Stimulated activated CD4-positive, alpha-beta T cell treated with anti-CD3 and anti-CD28 coated beads, Interleukin-1b, Interleukin-23, amount 100 ng/mL, for 4 hours (primary cell): ENCODE measurements around the gene DHX36.

Experiments used
- DNase-seq, 2 donors: peaks; one replicate each; pipeline ENCODE4 v3.0.0-alpha.2; 2020; ENCODE audit warnings: low read depth in 2 of 2

Gene DHX36

DNA sequence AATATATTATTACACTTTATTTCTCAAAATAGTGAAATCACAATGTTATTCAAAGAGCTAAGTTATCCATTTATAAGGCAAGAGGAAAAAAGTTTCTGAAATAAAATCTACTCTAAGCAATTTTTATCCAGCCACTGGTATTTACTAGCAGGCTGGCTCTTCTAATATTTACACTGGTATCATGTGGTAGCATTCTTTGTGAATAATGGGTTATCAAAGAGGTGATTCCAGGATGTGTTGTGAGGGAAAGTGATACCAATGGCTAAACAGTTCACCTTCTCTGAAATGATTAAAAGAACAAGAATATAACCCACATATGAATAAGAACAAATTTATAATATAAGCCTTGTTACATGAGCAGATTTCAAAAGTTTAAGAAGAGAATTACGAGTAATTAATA lies 44.1 kb downstream of the DHX36 start:
- DNase-seq, result no peak

- DNase-seq, result no peak
Measured at GRCh38 chr3:154275965-154276364, 48.3 kb downstream of the DHX36 start.

GRCh38 chr3:154275292-154275691 lies 49.0 kb downstream of the DHX36 start:
- DNase-seq, result no peak

GRCh38 chr3:154274348-154274747 lies 49.9 kb downstream of the DHX36 start:
- DNase-seq, result no peak

GRCh38 chr3:154273381-154273780 lies 50.9 kb downstream of the DHX36 start:
- no peak for DNase-seq

DNA sequence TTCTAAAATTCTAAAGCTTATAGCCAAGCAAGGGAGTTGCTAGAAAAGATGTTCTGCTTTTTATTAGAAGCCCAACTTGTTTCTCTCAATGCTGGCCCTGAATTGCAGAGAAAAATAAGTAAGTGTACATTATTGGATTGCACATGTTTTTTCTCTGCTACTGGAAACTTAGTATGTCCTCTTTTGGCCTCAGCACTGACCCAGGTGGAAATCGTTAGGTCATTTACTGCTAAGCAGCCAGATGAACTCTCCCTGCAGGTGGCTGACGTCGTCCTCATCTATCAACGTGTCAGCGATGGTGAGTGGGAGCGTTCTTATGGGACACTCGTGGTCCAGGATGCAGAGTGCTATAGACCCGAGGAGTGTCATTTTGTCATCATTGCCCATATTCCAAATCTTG lies 69.8 kb downstream of the DHX36 start:
- DNase-seq, result no peak

GRCh38 chr3:154252759-154253638 lies 71.3 kb downstream of the DHX36 start:
- DNase-seq, result peak; percentile 41 to 65

DNA sequence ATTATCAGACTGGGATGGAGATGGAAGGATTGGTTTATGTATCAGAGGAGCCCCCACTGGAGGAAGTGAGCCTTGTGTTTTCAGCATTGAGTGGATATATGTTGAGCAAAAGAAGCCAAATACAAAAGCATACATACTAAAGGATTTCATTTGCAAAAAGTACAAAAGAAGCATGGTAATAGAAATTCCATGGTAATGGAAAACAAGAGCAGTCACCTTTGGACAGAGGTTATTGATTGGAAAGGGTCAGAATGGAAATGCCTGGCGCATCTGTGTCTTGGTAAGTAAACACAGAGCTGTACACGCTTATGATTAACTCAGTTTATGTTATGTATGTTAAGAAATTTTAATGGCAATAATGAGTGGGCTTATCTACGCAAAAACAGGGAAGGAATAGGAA lies 72.7 kb downstream of the DHX36 start:
- DNase-seq, result no peak

DNA sequence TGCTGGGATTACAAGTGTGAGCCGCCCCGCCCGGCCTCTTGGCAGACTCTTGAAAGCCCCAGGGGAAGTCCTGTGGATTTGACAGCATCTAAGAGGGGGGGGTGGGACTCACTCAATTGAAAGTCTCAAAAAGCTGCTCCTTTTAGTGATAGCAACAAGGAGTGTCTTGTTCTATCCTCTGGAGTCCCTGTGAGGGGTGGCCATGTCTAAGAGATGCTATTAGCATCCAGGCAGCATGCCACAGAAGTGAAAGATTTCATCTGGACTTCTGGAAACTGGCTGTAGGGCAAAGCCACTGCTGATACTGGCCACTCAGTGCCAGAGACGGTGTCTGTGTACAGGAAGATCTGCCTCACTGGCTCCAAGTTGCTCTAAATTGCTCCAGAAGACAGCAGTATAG lies 74.0 kb downstream of the DHX36 start:
- DNase-seq, result no peak

DNA sequence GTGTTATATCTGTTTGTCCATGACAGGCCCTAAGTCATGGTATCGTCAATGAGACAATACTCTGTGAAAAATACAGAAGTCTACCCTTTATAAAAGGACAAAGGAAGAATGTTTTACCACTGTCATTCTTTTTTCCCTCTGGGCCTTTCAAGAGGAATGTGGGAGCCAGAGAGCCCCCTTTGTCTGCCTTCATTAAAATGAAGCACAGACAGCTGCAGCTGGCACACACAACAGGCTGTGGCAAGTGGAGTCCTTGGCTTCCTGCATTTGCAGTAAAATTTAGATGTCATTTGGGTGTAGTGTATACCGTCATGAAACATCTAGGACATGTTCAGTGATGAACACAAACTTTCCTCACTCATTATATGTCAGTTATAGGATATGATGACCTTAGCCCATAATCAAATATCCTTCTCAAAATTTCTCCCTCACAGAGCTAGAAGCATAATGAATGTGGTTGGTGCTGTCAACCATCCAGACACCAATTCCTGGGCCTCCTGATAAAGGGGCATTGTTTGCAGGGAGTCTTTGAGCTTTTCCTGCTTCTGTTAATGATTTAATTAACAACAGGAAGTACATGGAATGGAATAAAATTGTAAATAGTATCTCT lies 76.4 kb downstream of the DHX36 start:
- no peak for DNase-seq

DNA sequence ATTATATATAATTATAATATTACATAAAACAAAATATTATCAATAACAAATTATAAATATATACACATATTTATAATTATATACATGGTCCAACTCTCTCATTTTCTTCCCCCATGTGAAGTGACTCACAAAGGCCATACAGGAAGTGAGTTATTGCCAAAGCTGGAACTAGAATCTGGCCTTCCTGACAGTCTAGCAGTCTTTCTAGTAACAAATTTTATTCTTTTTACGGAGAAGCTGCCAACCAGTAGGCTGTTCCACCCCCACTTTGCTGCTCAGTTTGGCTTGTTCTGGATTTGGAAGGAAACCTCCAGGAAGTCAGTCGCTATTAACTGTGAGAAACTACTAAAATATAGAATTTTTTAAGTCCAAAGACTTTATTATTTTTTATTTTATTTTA lies 79.6 kb downstream of the DHX36 start:
- no peak for DNase-seq

DNA sequence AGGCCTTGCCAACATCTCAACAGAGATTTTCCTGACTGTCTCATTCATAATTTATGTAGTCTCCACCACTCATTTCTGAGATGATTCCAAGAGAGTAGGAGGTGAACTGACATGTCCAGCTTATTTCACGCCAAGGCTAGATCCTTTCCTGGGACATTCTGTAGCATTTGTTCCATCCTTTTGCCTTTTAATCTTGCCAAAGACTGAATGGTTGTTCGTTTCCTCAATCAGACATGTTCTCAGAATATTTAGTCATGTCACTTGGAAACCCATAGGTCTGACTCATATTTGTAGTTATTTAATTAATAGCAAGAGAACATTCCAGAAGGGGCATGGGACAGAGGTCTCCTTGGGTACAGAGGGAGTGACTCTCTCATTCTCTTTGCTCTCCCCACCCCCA lies 80.9 kb downstream of the DHX36 start:
- no peak for DNase-seq

GRCh38 chr3:154242766-154243165 lies 81.5 kb downstream of the DHX36 start:
- DNase-seq, result no peak

DNA sequence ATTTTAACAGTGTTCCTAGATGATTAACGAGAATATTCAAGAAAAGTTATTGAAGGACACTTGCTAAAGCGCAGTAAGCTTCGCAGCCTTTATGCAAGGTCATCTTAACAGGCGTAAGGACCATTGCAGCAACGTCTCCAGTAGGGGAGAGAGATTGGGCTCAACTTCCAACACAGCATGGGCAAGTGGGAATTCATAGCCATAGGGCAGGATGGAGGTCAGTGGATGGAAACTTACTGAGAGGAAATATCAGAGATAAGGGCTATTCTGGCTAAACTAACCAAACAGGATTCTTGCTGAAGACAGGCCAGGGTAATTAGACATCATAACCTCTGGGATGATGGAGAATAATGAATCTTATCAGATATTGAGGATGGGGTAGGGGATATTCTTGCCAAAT lies 82.8 kb downstream of the DHX36 start:
- DNase-seq, result no peak

DNA sequence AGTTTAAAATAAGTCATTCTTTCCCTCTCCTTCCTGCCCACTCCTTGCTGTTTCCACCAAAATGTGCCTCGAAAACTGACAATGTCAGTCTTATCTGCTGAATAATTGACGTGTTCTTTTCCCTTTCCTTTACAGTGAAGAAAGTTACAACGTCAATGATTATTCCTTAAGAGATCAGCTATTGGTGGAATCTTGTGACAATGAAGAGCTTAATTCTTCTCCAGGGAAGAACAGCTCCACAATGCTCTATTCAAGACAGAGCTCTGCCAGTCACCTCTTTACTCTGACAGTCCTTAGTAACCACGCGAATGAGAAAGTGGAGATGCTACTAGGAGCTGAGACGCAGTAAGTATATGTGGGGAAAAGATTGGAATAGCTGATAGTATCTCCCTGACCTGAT lies 84.1 kb downstream of the DHX36 start:
- DNase-seq, result no peak

DNA sequence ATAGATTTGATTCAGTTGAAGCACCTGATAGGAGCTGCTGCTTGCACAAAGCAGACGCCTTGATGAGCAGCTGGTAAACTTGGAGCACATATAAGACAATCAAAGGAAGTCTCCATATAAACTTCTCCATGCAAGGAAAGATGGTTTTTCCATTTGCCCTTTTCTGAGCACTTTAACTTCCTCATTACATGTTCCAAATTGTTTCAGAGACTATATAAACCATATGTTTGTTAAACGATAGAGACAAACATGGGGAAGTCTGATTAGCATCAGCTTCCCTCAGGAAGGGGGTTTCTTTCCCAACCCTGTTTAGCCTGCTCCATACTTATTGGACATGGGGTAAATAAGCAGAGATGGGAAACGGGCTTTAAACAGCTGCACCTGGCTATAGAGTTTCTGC lies 88.0 kb downstream of the DHX36 start:
- no peak for DNase-seq

GRCh38 chr3:154235330-154235729 lies 89.0 kb downstream of the DHX36 start:
- no peak for DNase-seq

DNA sequence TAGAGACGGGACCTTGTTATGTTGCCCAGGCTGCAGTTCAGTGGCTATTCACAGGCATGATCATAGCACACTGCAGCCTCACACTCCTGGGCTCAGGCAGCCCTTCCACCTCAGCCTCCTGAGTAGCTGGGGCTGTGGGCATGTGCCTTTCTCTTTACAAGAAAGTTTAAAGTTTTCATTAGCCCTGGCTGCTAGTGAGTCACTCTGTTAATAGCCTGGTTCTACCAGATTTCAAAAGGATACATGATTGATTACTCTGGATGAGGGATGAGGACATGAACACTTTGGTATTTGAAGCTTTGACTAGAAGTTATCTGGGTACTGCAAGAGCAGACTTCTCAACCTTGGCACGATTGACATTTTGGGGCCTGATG lies 95.1 kb downstream of the DHX36 start:
- DNase-seq, result no peak

GRCh38 chr3:154228561-154229216 lies 95.6 kb downstream of the DHX36 start:
- no peak for DNase-seq

DNA sequence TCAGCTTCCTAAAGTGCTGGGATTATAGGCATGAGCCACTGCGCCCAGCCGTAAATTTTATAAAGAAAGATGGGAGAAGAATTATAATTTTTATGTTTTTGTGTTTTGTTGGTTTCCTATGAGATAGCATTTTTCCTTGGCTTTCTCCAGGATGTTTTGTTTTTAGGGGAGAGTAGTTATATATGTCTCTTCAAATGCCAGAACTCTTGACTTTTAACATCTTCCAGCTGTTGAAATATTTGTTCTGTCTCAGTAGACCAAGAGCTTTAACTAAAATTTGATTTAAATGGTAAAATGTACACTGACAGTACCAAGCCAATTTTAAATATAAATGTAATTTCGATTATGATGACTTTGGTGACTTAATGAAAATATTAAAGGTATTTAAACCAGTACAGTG lies 96.8 kb downstream of the DHX36 start:
- DNase-seq, result no peak

GRCh38 chr3:154225536-154225935 lies 98.8 kb downstream of the DHX36 start:
- DNase-seq, result no peak

- no peak for DNase-seq
Measured at GRCh38 chr3:154224866-154225265, 99.4 kb downstream of the DHX36 start.

GRCh38 chr3:154224366-154224765 lies 99.9 kb downstream of the DHX36 start:
- DNase-seq, result no peak
